Measurements from ENCODE around the gene NUP133.

The NUP133 gene

GRCh38 chr1:229392936-229393335 lies 115.2 kb downstream of the NUP133 start:
- DNase-seq (ENCODE audit: extremely low spot score, insufficient read length, low read depth) (no peak), FAIRE-seq (no peak)

Data from GM18507 (cell line).